GM18951 (cell line): ENCODE results near the gene SCAMP1.

Experiments used
- POLR2A ChIP-seq: IDR thresholded peaks from 4 replicates; pipeline ENCODE4 v1.6.1; 2011; ENCODE audit warnings: mild to moderate bottlenecking; ENCODE audit not compliant: insufficient read length, insufficient read depth; ENCODE audit errors: extremely low read depth
- in situ Hi-C: fragments of 300-500 bp; cut with MboI; formaldehyde crosslinking; loops from one replicate; pipeline ENCODE4 v1.12.0; 2022; ENCODE audit warnings: low sequenced_read_pairs, mixed read lengths, inconsistent platforms; ENCODE audit not compliant: unreplicated experiment

The SCAMP1 gene

GRCh38 chr5:78514427-78515330 is 154.3 kb downstream of the SCAMP1 start:
- TF ChIP-seq POLR2A, result no peak
- in situ Hi-C loops, result no loop called here

- no peak for TF ChIP-seq POLR2A
- in situ Hi-C loops, result no loop called here
Observed at GRCh38 chr5:78515670-78516069, 155.3 kb downstream of the SCAMP1 start.

GRCh38 chr5:78518365-78519197 is 158.2 kb downstream of the SCAMP1 start:
- in situ Hi-C loops, result no loop called here

GRCh38 chr5:78519198-78519941 is 159.0 kb downstream of the SCAMP1 start:
- in situ Hi-C loops, result no loop called here
- no peak for TF ChIP-seq POLR2A

More at GRCh38 chr5:78518365-78519197, 158.2 kb downstream of the SCAMP1 start:
- TF ChIP-seq POLR2A, result no peak

- TF ChIP-seq POLR2A, result no peak
- in situ Hi-C loops, result no loop called here
Observed at GRCh38 chr5:78521455-78521854, 161.0 kb downstream of the SCAMP1 start.

GRCh38 chr5:78522476-78523260 is 162.3 kb downstream of the SCAMP1 start:
- in situ Hi-C loops, result no loop called here
- TF ChIP-seq POLR2A, result no peak

- no peak for TF ChIP-seq POLR2A
- in situ Hi-C loops, result no loop called here
Observed at GRCh38 chr5:78523314-78524193, 163.1 kb downstream of the SCAMP1 start.

- TF ChIP-seq POLR2A, result no peak
- in situ Hi-C loops, result no loop called here
Observed at GRCh38 chr5:78526049-78526525, 165.7 kb downstream of the SCAMP1 start.

GRCh38 chr5:78527054-78527859 is 166.8 kb downstream of the SCAMP1 start:
- TF ChIP-seq POLR2A, result no peak
- in situ Hi-C loops, result no loop called here

- in situ Hi-C loops, result no loop called here
- TF ChIP-seq POLR2A, result no peak
Observed at GRCh38 chr5:78527925-78528324, 167.5 kb downstream of the SCAMP1 start.
